GM18508 (cell line): ENCODE results near the gene TCF12.
"Not testable (repeated sequence)": the region's sequence is repeated elsewhere in the genome, so short reads cannot be mapped to it uniquely, and the experiment has no call there.

ENCODE experiments used
- ATAC-seq: cut with Tn5 transposase; IDR thresholded peaks from one replicate; pipeline ENCODE4 v1.9.1; 2021; ENCODE audit warnings: moderate number of reproducible peaks; ENCODE audit not compliant: insufficient read depth, unreplicated experiment

The TCF12 gene

DNA sequence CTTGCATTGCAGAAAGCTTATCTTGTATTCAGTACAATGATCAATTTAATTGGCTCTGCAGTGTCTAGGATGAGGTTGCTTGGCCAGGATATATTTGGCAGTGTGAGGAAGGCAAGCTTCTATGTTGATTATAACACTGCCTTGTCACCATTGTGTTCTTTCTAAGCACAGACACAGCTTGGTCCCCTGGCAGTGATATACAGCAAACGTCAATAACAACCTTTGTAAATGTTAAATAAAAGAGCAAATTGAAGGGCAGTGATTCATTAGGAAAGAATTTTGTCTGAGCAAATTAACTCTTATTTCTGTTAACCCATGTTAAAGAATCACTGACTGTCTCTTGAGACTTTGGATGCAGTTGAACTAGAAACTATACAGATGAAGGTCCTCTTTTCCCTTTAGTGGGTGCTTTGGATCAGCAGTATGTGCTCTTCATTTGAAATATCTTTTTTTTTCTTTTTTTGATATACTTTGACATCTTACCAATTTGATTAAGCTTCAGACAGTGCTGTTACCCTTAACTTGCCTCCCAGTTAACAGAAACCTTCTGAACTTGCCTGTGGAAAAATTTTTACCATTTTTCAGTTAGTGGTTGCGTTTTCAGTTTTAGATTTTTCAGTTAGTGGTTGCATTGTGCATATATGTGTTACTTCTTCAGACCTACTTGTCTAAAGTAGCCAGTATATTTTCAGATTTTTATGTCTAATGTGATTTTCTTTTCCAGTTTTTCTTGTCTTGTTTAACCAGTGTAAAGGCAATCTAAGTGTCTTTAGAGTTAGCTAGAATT, 199.8 kb downstream of the TCF12 start:
- ATAC-seq: no peak

DNA sequence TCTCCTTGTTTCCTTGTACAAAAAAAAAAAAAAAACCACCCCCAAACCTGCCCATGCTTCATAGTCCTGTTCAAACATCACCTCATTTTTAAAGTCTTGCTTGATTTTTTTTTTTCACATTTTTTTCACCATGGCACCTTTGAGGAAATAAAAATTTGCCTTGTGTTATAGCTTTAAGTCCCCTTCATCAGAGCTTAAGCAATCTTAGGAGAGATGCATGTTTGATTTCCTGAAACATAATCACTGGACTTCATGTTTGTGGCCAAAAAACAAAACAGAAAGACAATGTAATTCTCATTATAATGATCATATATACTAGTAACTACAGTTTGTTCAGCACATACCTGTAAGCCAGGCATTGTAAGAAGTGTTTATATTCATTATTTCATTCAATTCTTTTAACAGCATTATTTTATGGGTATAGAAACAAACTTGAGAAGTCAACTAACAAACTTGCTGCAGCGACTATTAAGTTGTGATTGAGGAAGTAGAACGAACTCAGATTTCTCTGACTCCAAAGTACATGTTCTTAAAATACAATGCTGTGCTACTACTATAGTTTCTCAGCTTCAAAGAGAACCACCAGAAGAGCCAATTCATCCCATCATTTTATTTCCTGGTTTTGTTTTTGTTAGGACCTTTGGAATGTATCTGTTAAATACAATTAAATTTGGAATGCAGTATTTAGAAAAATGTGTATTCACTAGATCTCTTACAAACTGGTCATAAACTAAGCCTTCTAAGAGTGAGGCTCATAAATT, 203.8 kb downstream of the TCF12 start:
- no peak for ATAC-seq

DNA sequence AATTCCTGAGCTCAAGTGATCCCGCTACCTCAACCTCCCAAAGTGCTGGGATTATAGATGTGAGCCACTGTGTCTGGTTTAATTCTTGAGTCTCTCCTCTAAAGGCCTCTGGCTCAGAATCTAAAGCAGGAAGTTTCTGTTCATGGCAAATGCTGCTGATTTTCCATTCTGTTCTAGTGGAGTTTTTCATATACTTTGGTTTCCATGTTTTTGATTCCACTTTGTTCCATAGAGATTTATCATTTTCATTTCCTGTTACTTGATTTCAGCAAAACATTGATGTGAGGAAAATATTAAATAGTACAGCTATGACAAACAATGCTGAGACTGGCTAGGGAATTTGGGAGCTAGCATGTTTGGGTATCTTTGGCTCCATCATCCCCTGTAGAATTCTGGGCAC, 205.6 kb downstream of the TCF12 start:
- ATAC-seq: no peak

GRCh38 chr15:57129064-57129463, 210.6 kb downstream of the TCF12 start:
- no peak for ATAC-seq

DNA sequence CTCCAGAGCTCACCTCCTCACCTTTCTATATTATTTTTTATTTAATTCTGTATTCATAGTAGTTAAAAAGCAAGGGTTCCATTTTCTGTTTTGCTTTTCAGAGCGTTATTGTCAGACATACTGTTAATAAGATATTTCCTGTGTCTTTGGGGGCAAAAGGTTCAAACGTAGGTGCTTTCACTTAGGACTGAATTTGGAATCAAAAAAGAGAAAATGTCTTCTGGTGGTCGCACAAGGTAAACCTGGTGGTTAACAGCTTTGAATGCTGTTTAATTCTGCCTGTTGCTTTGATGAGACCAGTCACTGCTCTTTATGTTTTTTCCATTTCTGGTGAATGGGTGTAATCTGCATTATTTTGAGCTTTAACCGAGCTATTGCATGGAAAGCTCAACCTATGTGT, 212.5 kb downstream of the TCF12 start:
- no peak for ATAC-seq

GRCh38 chr15:57133127-57133968, 214.9 kb downstream of the TCF12 start:
- no peak for ATAC-seq

DNA sequence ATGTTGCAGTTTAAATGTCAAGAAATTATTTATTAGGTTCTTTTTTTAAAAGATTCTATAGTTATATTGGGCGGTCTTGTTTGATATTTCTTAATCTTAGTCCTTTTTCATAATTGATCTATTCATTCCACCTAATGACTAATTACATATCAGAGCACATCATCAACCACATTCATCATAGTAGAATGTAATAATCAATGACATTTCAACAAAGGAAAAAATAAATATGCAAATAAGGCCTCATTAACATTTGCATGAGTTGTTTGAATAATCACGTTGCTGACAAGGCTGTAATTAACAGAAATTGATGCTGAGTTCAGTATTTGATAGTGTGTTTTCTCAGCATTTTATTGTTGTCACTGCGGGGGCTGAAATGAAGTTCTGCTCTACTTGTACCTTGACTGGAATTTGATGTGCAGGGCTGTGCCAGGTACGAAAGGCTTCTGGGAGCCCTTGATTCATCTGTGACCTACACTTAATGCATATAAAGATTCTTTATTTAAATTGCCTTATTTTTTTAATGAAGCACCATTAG, 215.7 kb downstream of the TCF12 start:
- ATAC-seq: no peak

DNA sequence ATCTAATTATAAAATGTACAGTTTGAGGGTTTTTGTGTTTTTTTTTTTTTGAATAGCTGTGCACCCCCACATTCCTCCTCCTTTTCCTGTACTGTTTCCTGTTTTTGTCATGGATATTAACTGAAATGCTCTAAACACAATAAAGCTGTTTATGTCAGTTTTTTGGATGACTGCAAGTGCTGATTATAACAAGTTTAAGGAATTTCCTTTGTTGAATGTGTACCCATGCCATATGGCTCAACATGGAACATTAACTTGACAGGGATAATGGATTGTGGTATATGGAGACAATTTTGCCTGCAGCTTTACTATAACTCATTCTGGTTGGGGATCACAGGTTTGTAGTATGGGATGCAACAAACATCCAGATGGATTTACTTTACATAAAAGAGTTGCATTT, 216.4 kb downstream of the TCF12 start:
- ATAC-seq: no peak

DNA sequence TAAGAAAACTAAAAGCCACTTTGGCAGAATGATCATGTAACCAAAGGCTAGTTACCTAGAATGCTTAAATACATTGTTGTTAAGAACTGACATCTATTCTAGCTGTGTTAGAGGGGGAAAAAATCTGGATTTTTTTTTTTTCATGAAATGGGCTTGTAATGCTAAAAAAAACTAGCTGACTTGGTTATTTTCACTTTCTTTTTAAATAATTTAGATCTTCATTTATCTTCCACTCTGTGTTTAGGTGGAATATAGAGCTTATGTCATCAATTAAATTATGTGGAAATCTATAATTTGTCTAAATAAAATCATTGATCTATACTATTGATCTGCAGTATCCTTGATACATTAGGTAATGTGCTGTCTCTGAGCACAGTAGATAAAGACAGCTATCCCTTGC, 217.4 kb downstream of the TCF12 start:
- ATAC-seq: no peak

GRCh38 chr15:57138349-57138788, 219.9 kb downstream of the TCF12 start:
- no peak for ATAC-seq

GRCh38 chr15:57143511-57144078, 225.2 kb downstream of the TCF12 start:
- ATAC-seq: no peak

GRCh38 chr15:57144448-57144847, 226.0 kb downstream of the TCF12 start:
- no peak for ATAC-seq

- no peak for ATAC-seq
Observed at GRCh38 chr15:57146506-57147201, 228.2 kb downstream of the TCF12 start.

GRCh38 chr15:57147621-57148020, 229.2 kb downstream of the TCF12 start:
- ATAC-seq: no peak

DNA sequence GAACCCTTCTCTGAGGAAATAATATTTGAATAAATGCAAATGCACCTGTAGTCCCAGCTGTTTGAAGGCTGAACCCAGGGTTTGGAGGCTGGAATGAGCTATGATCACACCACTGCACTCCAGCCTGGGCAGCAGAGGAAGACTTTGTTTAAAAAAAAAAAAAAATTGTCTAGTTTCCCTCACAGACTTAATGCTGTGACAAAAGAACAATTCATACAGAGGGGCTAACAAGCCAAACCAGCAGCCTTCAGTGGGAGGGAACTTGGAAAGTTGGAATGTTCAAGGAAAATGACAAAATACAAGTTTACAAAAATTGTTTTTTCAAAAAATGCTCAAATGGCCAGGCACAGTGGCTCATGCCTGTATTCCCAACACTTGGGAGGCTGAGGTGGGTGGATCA, 229.8 kb downstream of the TCF12 start:
- no peak for ATAC-seq

GRCh38 chr15:57149196-57149595, 230.8 kb downstream of the TCF12 start:
- ATAC-seq: no peak

DNA sequence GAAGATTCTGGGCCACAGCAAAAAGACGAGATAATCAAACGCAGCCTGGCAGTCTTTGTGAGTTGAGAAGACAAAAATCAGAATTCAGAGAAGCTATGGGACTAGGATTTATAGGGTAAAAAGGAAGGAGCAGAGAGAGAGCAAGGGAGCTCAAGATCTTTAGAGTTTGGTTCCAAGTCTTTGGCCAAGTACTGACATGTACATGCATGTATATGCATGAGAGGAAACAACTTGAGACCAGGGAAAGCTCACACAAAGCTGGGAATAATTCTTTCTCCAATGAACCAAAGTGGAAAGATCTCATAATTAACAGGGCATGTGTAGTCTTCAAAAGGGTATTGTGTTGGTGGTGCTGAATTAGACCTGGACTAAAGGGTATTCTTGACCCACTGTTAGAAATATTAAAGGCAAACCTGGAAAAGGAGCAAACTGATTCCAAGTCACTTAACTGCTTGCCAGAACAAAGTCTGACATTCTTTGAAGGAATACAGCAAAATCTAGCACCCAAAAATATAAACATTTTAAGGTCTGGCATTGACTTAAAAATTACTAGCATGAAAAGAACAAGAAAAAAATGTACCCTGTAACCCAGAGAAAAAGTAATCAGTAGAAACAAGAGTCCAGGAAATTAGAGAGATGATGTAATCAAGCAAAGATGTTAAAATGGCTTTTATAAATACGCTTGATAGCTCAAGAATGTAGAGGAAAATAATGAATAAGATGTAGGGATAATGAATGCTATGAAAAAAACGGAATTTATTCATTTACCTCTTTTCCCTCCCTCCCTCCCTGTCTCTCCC, 231.8 kb downstream of the TCF12 start:
- ATAC-seq: no peak

- not testable (repeated sequence) for ATAC-seq
Observed at GRCh38 chr15:57150866-57151203, 232.4 kb downstream of the TCF12 start.

DNA sequence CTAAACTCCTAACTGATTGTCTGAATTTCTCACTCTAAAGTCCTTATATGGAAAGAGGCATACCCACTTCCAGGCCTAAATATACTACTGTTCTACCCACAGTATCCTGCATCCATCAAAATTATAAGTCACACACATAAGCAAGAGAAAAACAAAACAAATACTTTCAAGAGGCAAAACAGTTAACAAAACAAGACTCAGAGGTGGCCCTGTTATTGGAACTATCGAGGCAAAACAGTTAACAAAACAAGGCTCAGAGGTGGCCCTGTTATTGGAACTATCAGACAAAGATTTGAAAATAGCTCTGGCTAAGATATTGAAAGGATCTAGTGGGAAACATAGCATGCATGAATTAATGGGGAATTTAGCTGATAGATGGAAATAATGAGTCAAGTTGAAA, 233.7 kb downstream of the TCF12 start:
- ATAC-seq: no peak
